KOPT-K1 (cell line): ENCODE results near the gene WDR12.
"Not testable (repeated sequence)": the region's sequence is repeated elsewhere in the genome, so short reads cannot be mapped to it uniquely, and the experiment has no call there.

Experiments
- H3K27ac ChIP-seq: fragments of 200-600 bp; sonication (generic); 2 replicates; pipeline ENCODE4 v1.5.1; 2016; ENCODE audit warnings: antibody characterized with exemption, mild to moderate bottlenecking, low read depth, low read length; ENCODE audit not compliant: poor library complexity, severe bottlenecking
- H3K36me3 ChIP-seq: fragments of 200-600 bp; sonication (generic); 2 replicates; pipeline ENCODE4 v1.5.1; 2017; ENCODE audit warnings: antibody characterized with exemption, mild to moderate bottlenecking, low read length, moderate library complexity; ENCODE audit not compliant: insufficient read depth
- H3K9me3 ChIP-seq: fragments of 200-600 bp; sonication (generic); 2 replicates; pipeline ENCODE4 v1.5.1; 2017; ENCODE audit warnings: antibody characterized with exemption, low read length, mild to moderate bottlenecking; ENCODE audit not compliant: insufficient read depth, poor library complexity, severe bottlenecking

WDR12 gene

DNA sequence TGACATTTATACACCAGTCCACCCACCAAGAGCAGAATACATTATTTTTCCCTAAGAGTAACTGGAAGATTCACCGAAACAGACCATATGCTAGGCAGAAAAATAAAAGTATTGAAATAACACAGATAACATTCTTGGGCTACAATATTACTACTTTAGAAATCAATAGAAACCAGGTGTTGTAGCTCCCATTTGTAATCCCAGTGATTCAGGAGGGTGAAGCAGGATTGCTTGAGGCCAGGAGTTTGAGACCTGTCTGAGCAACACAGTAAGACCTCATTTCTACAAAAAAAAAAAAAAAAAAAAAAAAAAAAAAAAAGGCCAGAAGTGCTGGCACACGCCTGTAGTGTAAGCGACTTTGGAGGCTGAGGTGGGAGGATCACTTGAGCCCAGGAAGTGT, 49.5 kb downstream of the WDR12 start:
- H3K9me3 ChIP-seq = no peaks in the 10 kb centered on the region
- no peak overlapping the region for H3K27ac ChIP-seq
- no peaks in the 10 kb centered on the region for H3K36me3 ChIP-seq

DNA sequence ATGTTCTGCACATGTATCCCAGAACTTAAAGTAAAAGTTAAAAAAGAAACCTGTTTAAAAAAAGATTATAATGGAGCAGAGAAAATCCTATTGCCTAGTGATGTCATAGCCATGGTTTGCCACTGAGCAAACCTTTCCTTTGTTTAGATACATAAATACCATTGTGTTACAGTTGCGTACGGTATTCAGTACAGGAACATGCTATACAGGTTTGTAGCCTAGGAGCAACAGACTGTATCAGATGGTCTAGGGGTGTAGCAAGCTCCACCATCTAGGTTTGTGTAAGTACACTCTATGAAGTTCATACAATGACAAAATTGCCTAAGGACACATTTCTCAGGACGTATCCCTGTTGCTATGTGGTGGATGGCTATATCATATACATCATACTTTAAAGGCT, 52.9 kb downstream of the WDR12 start:
- Histone ChIP-seq H3K27ac (no peak overlapping the region), H3K9me3 (no peaks in the 10 kb centered on the region), H3K36me3 (no peaks in the 10 kb centered on the region)

DNA sequence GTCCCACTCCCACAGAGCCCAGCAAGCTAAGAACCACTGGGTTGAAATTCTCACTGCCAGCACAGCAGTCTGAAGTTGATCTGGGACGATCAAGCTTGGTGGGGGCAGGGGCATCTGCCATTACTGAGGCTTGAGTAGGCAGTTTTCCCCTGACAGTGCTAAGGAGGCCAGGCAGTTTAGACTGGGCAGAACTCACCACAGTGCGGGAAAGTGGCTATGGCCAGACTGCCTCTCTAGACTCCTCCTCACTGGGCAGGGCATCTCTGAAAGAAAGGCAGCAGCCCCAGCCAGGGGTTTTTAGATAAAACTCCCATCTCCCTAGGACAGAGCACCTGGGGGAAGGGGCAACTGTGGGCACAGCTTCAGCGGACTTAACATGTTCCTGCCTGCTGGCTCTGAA, 62.1 kb downstream of the WDR12 start:
- not testable (repeated sequence) for H3K9me3 ChIP-seq, H3K36me3 ChIP-seq
- peak overlapping the region; percentile 44 for H3K27ac ChIP-seq

- Histone ChIP-seq H3K27ac (peak overlapping the region; percentile 44), H3K36me3 (no peaks in the 10 kb centered on the region), H3K9me3 (no peaks in the 10 kb centered on the region)
Measured at GRCh38 chr2:202848813-202849212, 62.7 kb downstream of the WDR12 start.

DNA sequence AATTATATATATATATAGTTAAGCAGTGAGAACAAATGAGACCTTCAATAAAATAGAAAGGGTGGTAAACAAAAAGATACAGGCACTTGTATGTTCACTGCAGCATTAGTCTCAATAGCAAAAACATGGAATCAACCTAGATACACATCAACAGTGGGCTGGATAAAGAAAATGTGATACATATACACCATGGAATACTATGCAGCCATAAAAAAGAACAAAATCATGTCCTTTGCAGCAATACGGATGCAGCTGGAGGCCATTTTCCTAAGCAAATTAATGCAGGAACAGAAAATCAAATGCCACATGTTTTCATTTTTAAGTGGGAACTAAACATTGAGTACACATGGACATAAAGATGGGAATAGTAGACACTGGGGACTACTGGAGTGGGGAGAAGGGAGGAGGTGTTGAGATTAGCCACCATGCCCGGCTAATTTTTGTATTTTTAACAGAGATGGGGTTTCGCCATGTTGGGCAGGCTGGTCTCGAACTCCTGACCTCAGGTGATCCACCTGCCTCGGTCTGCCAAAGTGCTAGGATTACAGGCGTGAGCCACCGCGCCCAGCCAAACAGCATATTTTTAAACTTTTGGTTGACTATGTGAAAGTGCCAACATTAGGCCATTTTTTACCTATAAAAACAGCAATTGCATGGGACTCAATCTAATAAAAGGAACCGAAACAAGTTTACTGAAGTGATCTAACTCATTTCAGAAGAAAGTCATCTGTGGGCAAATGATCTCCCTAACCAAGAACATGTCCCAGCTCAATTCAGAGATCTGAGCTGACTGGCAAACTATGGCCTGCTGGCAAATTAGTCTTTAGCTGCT, 63.6 kb downstream of the WDR12 start:
- Histone ChIP-seq H3K27ac (no peak overlapping the region), H3K36me3 (no peaks in the 10 kb centered on the region), H3K9me3 (peaks cover 8% of the 10 kb centered on the region)

DNA sequence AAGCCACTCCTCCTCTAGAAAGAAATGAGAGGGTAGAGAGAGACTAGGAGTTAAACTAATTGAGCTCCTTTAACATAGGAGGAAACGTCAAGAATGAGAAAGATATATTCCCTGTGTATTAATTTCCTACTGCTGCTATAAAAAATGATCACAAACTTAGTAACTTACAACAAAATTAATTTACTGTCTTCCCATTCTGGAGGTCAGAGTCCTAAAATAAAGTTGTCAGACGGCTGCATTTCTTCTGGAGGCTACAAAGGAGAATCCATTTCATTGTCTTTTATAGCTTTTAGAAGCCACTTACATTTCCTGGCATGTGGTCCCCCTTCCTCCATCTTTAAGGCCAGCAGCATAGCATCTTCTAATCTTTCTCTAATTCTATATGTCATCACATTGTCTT, 66.8 kb downstream of the WDR12 start:
- Histone ChIP-seq H3K27ac (no peak overlapping the region), H3K9me3 (peaks cover 19% of the 10 kb centered on the region), H3K36me3 (no peaks in the 10 kb centered on the region)

- no peaks in the 10 kb centered on the region for H3K36me3 ChIP-seq
- H3K27ac ChIP-seq = no peak overlapping the region
- H3K9me3 ChIP-seq = peaks cover 19% of the 10 kb centered on the region
Measured at GRCh38 chr2:202842690-202843089, 68.8 kb downstream of the WDR12 start.

DNA sequence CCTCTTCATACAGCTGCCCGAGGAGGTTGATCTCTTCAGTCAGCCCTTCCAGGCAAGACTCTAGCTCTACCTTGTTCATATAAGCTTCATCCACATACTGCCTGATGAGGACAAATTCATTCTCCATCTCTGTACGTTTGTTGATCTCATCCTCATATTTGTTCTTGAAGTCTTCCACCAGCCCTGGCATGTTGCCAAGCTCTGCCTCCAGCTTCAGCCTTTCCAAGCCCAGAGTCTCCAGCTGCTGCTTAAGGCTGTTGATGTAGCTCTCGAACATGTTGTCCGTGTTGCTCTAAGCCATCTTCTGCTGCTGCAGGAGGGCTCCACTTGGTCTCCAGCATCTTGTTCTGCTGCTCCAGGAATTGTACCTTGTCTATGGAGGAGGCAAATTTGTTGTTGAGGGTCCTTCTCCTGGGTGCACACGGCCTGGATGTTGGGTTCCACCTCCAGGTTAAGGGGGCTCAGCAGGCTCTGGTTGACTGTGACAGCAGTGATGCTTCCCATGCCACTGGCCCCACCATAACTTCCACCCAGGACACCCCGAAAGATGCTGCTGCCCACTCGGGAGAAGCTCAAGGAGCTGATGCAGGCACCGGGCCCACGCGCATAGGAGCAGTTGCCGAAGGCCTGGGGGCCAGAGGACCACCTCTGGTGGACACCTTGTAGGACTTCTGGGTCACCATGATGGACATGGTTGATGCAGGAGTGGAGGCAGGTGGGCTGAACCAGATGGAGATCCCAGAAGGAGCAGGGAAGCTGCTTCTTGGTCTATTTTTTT, 70.2 kb downstream of the WDR12 start:
- no peak overlapping the region for H3K27ac ChIP-seq
- H3K36me3 ChIP-seq = no peaks in the 10 kb centered on the region
- peaks cover 19% of the 10 kb centered on the region for H3K9me3 ChIP-seq

DNA sequence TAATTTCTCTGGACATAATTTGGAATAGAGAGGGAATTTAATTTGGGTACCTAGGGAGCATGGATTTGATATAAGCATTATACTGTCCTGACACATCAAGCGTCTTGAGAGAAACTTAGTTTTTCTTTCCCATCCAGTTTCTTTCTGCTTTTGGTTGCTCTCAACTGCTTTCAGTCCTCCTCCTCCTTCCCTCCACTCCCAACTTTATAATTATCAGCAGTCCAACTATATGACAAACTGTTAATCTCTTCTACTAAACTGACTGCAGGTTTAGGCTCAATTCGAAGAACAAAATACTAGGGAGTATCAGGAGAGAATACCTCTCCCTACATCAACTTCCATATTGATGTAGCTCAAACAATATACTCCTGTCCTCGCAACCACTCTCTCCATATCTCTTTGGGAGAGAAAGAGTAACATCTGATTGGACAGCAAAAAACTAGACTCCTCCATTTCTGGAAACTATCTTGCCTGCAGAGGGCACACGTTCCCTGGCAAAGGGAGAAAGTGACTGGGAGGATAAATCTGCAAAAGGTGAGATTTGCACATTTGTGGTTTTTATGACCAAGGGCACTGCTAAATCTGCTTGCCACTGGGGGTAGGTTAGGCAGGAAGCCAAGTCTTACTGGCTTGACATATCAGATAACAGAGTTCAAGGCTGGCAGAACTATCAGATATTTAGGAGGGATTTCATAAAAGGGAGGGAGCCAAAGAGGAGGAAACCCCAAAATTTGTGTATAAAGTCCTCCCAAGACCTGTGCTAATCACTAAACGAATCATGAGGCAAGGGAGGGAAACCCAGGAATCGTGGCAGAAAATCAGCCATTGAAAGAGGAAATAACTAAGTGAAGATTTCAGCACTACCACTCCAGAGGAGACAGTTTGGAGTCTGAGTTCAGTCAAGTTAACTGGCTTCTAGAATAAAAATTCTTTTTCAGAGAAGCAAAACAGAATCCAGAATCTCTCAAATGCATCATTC, 79.9 kb downstream of the WDR12 start:
- Histone ChIP-seq H3K36me3 (no peaks in the 10 kb centered on the region), H3K27ac (no peak overlapping the region), H3K9me3 (no peaks in the 10 kb centered on the region)

GRCh38 chr2:202824901-202825300, 86.6 kb downstream of the WDR12 start:
- H3K9me3 ChIP-seq = no peaks in the 10 kb centered on the region
- no peaks in the 10 kb centered on the region for H3K36me3 ChIP-seq
- H3K27ac ChIP-seq = no peak overlapping the region
